ENCODE data around the gene PPM1F. TPM values are rescaled to one million over a fixed set of nuclear protein-coding genes. Genes with fewer than 3 reads are reported as not detected.

Gene PPM1F
- total RNA-seq, 1 experiment from 2014 or later: 21.1 TPM

- Mint-ChIP-seq H3K4me3 (no peak overlapping the region), H3K27ac (peak overlapping the region in 1 of 3 experiments; percentile 81; a peak in 1 of 7 replicates), H3K4me1 (peaks cover 11 to 16% of the 10 kb centered on the region in 2 experiments)
Measured at GRCh38 chr22:21942407-21943343, 10.0 kb downstream of the PPM1F start.

More at GRCh38 chr22:21942407-21943343, 10.0 kb downstream of the PPM1F start:
- Histone ChIP-seq H4K20me1 (ENCODE audit: control insufficient read depth, insufficient read depth, insufficient read length) (peaks cover 2% of the 10 kb centered on the region), H4K91ac (ENCODE audit: insufficient read length, low read depth, low read length) (no peak overlapping the region), H4K8ac (replicated peaks; ENCODE audit: insufficient read length, low read depth, low read length) (no peak overlapping the region), H3K79me2 (ENCODE audit: insufficient read depth, low read length) (no peaks in the 10 kb centered on the region), H3K56ac (ENCODE audit: insufficient read length, low read depth, low read length) (no peak overlapping the region), H3K4me2 (ENCODE audit: insufficient read depth, insufficient read length, low read length) (no peak overlapping the region), H2AFZ (ENCODE audit: low read length) (no peak overlapping the region), H3K18ac (ENCODE audit: insufficient read length, low read depth, low read length) (no peak overlapping the region), H3K79me1 (ENCODE audit: insufficient read depth, low read depth, low read length, poor library complexity, severe bottlenecking) (no peaks in the 10 kb centered on the region), H2BK120ac (ENCODE audit: low read depth, low read length, poor library complexity, severe bottlenecking) (no peak overlapping the region), H2BK5ac (ENCODE audit: insufficient read length, low read length) (no peak overlapping the region), H3K23me2 (ENCODE audit: insufficient read length, low read depth, low read length, poor library complexity, severe bottlenecking) (peaks cover 4% of the 10 kb centered on the region), H3K14ac (ENCODE audit: insufficient read depth, low read length) (no peak overlapping the region), H2AK5ac (ENCODE audit: insufficient read length, low read length) (no peak overlapping the region), H3K4me1 (ENCODE audit: insufficient read depth, low read length) (peaks cover 2% of the 10 kb centered on the region; the same call in 1 of the 2 replicates), H2BK20ac (ENCODE audit: low read depth, low read length, poor library complexity, severe bottlenecking) (no peak overlapping the region), H2BK12ac (ENCODE audit: insufficient read length, low read depth, low read length) (no peak overlapping the region), H3K23ac (ENCODE audit: insufficient read length, low read depth, low read length) (no peak overlapping the region), H3T11ph (ENCODE audit: low read length) (no peak overlapping the region), H3K4ac (ENCODE audit: low read depth, low read length) (no peak overlapping the region), H4K5ac (ENCODE audit: insufficient read length, low read depth, low read length) (no peak overlapping the region), H3K9me3 (ENCODE audit: control insufficient read depth, low read depth, low read length) (no peaks in the 10 kb centered on the region), H3K9ac (ENCODE audit: extremely low read depth, insufficient read length, low read length) (no peak overlapping the region), H2BK15ac (ENCODE audit: low read depth, low read length) (no peak overlapping the region), H3K27me3 (ENCODE audit: insufficient read depth, low read length) (no peaks in the 10 kb centered on the region), H3K27ac (ENCODE audit: insufficient read length, low read depth, low read length) (no peak overlapping the region)
- DNase-seq: no peak
- Mint-ChIP-seq H3K27me3 (ENCODE audit: low read depth) (no peaks in the 10 kb centered on the region; the same call in 1 of the 2 replicates), H3K36me3 (ENCODE audit: insufficient read depth in 1 of 3, low read depth in 3 of 3) (peaks cover 6 to 14% (median 10%) of the 10 kb centered on the region in 3 experiments), H3K9me3 (no peaks in the 10 kb centered on the region)
- TF ChIP-seq CTCF (conservative IDR thresholded peaks at IDR 0.05): no peak
- no CpG with 5 or more reads among the region's 19 CpGs for WGBS (ENCODE audit: extremely low coverage, insufficient read length, low lambda C conversion rate)

Measured in H9 (cell line).